Smooth muscle cell (in vitro differentiated cells): ENCODE measurements around the gene RMI1. TPM values are rescaled to one million over a fixed set of nuclear protein-coding genes. Genes with fewer than 3 reads are reported as not detected.
A peak's percentile ranks its signal among the peaks of the same experiment; 100 is the strongest.

Experiments used
- DNase-seq: peaks from one replicate; lab custom pipeline; 2025; ENCODE audit not compliant: unreplicated experiment; lab: John Stamatoyannopoulos, UW
- H2AFZ ChIP-seq: fragments of 200-600 bp; sonication (generic); 2 replicates; pipeline ENCODE4 v1.6.0; 2016; ENCODE audit warnings: antibody characterized with exemption, low read depth, mild to moderate bottlenecking
- H3F3A ChIP-seq: fragments of 200-600 bp; sonication (generic); 2 replicates; pipeline ENCODE4 v1.6.0; 2017; ENCODE audit warnings: antibody characterized with exemption, low read depth
- H3K27ac ChIP-seq: fragments of 200-600 bp; sonication (generic); 2 replicates; pipeline ENCODE4 v1.5.1; 2016; ENCODE audit warnings: low read depth, mild to moderate bottlenecking
- H3K27me3 ChIP-seq: fragments of 200-600 bp; sonication (generic); 2 replicates; pipeline ENCODE4 v1.6.1; 2016; ENCODE audit warnings: low read depth, mild to moderate bottlenecking
- H3K36me3 ChIP-seq: fragments of 200-600 bp; sonication (generic); 2 replicates; pipeline ENCODE4 v1.5.1; 2016; ENCODE audit warnings: low read depth
- H3K4me1 ChIP-seq: fragments of 200-600 bp; sonication (generic); 2 replicates; pipeline ENCODE4 v1.5.1; 2016; ENCODE audit warnings: low read depth
- H3K4me2 ChIP-seq: fragments of 200-600 bp; sonication (generic); 2 replicates; pipeline ENCODE4 v1.6.0; 2016; ENCODE audit warnings: mild to moderate bottlenecking
- H3K4me3 ChIP-seq: fragments of 200-600 bp; sonication (generic); 2 replicates; pipeline ENCODE4 v1.5.1; 2016; ENCODE audit warnings: mild to moderate bottlenecking
- H3K79me2 ChIP-seq: fragments of 200-600 bp; sonication (generic); 2 replicates; pipeline ENCODE4 v1.6.0; 2016; ENCODE audit warnings: low read depth, mild to moderate bottlenecking
- H3K9ac ChIP-seq: fragments of 200-600 bp; sonication (generic); 2 replicates; pipeline ENCODE4 v1.6.0; 2016; ENCODE audit warnings: low read depth
- H3K9me3 ChIP-seq: fragments of 200-600 bp; sonication (generic); replicated peaks from 2 replicates; pipeline ENCODE4 v1.5.1; 2016; ENCODE audit warnings: low read depth
- H4K20me1 ChIP-seq: fragments of 200-600 bp; sonication (generic); 2 replicates; pipeline ENCODE4 v1.6.0; 2016; ENCODE audit warnings: low read depth
- CTCF ChIP-seq: fragments of 200-600 bp; sonication (generic); IDR thresholded peaks from 2 replicates; pipeline ENCODE4 v1.5.1; 2017; ENCODE audit warnings: borderline replicate concordance, mild to moderate bottlenecking, antibody characterized with exemption; ENCODE audit not compliant: insufficient read depth, poor library complexity, severe bottlenecking
- WGBS: methylation state at CpG from one replicate; pipeline ENCODE4 v1.1.7; 2016; ENCODE audit warnings: low lambda C conversion rate; 5-methylcytosine and 5-hydroxymethylcytosine counted together
- polyA plus RNA-seq: library from polyadenylated mRNA; unstranded; fragments of >200 nt; fragmentation: Nextera tagmentation; extraction: Ambion mirVana; gene quantifications from 2 replicates; pipeline ENCODE4 v1.2.1, GENCODE V29; 2016
- total RNA-seq: library from RNA; depleted of rRNA; stranded (reverse); fragments of >200 nt; gene quantifications from 2 replicates; pipeline ENCODE4 v1.2.3, GENCODE V29; 2014

The RMI1 gene
- total and polyA plus RNA-seq, 2 experiments from 2014 or later: 3.2 to 11.1 TPM

- peaks cover 81% of the 10 kb centered on the region for H4K20me1 ChIP-seq
- peaks cover 14% of the 10 kb centered on the region for H3K4me1 ChIP-seq
- DNase-seq: no peak
- H3K4me2 ChIP-seq: peak overlapping the region; percentile 12
- no peak overlapping the region for H2AFZ ChIP-seq
- 89% methylated on average over 2 of the region's 2 CpGs for WGBS
- no peak overlapping the region for H3K4me3 ChIP-seq
- peaks cover 50% of the 10 kb centered on the region for H3F3A ChIP-seq
- no peak overlapping the region for H3K9ac ChIP-seq
- TF ChIP-seq CTCF: no peak
- peak overlapping the region; percentile 40 for H3K27ac ChIP-seq
- peaks cover 50% of the 10 kb centered on the region for H3K36me3 ChIP-seq
- no peaks in the 10 kb centered on the region for H3K27me3 ChIP-seq
- H3K9me3 ChIP-seq: no peaks in the 10 kb centered on the region
- H3K79me2 ChIP-seq: peaks cover 84% of the 10 kb centered on the region
These were observed 4.2 kb upstream of the RMI1 start for GRCh38 chr9:83976372-83976771.

- H3K9ac ChIP-seq: peak overlapping the region; percentile 100
- no peaks in the 10 kb centered on the region for H3K9me3 ChIP-seq
- no peak for DNase-seq
- peak overlapping the region; percentile 94 for H3K4me2 ChIP-seq
- WGBS: 71% methylated on average over 1 of the region's 1 CpG
- H3F3A ChIP-seq: peaks cover 46% of the 10 kb centered on the region
- no peak for TF ChIP-seq CTCF
- H3K4me1 ChIP-seq: peaks cover 18% of the 10 kb centered on the region
- no peaks in the 10 kb centered on the region for H3K27me3 ChIP-seq
- peaks cover 72% of the 10 kb centered on the region for H4K20me1 ChIP-seq
- peak overlapping the region; percentile 40 for H3K27ac ChIP-seq
- H3K79me2 ChIP-seq: peaks cover 91% of the 10 kb centered on the region
- peaks cover 42% of the 10 kb centered on the region for H3K36me3 ChIP-seq
- H2AFZ ChIP-seq: no peak overlapping the region
- H3K4me3 ChIP-seq: peak overlapping the region; percentile 84
These were observed 3.4 kb upstream of the RMI1 start for GRCh38 chr9:83977196-83977595.

GRCh38 chr9:83978992-83979811, 1.4 kb upstream of the RMI1 start:
- peaks cover 52% of the 10 kb centered on the region for H4K20me1 ChIP-seq

More at GRCh38 chr9:83978992-83979811, 1.4 kb upstream of the RMI1 start:
- Histone ChIP-seq H3K36me3 (peaks cover 26% of the 10 kb centered on the region), H3K27me3 (no peaks in the 10 kb centered on the region), H2AFZ (no peak overlapping the region), H3K4me2 (peak overlapping the region; percentile 94), H3K4me1 (peaks cover 18% of the 10 kb centered on the region), H3K4me3 (peak overlapping the region; percentile 84), H3K9me3 (no peaks in the 10 kb centered on the region), H3K27ac (peak overlapping the region; percentile 96), H3K79me2 (peaks cover 91% of the 10 kb centered on the region), H3F3A (peaks cover 28% of the 10 kb centered on the region), H3K9ac (peak overlapping the region; percentile 100)
- WGBS: under 1% methylated on average over 41 of the region's 55 CpGs
- peak; percentile 46 for DNase-seq
- no peak for TF ChIP-seq CTCF
